Activated T-helper 17 cell treated with anti-CD3 and anti-CD28 coated beads, Interleukin-2, amount 50 U/mL, for 72 hours (primary cell): ENCODE data around the gene NBAS. TPM values are rescaled to one million over a fixed set of nuclear protein-coding genes. Genes with fewer than 3 reads are reported as not detected.

Source experiments
- ATAC-seq: fragments of 150-1000 bp; cut with Tn5 transposase; replicated peaks from 2 replicates; pipeline ENCODE4 v1.10.0; 2021; ENCODE audit warnings: mild to moderate bottlenecking, moderate library complexity
- H3K27ac Mint-ChIP-seq: one replicate; pipeline ENCODE4 v1.8.0; 2022; ENCODE audit warnings: mixed read lengths
- H3K27me3 Mint-ChIP-seq: one replicate; pipeline ENCODE4 v1.8.0; 2022; ENCODE audit warnings: mixed read lengths
- H3K36me3 Mint-ChIP-seq: one replicate; pipeline ENCODE4 v1.8.0; 2022; ENCODE audit warnings: low read depth, mild to moderate bottlenecking, mixed read lengths
- H3K4me1 Mint-ChIP-seq: one replicate; pipeline ENCODE4 v1.8.0; 2022; ENCODE audit warnings: mixed read lengths
- H3K4me3 Mint-ChIP-seq: one replicate; pipeline ENCODE4 v1.8.0; 2022; ENCODE audit warnings: mild to moderate bottlenecking, mixed read lengths
- H3K9me3 Mint-ChIP-seq: one replicate; pipeline ENCODE4 v1.8.0; 2022; ENCODE audit warnings: mixed read lengths
- total RNA-seq, 2 donors: library from RNA; stranded (reverse); gene quantifications; one replicate each; pipeline ENCODE4 v1.2.3, GENCODE V29; 2022

NBAS gene
- total RNA-seq, 2 donors from 2014 or later: 36.3 to 39.5 TPM

GRCh38 chr2:15579641-15580040 is 18.5 kb upstream of the NBAS start:
- Mint-ChIP-seq H3K27me3 (no peaks in the 10 kb centered on the region), H3K9me3 (no peaks in the 10 kb centered on the region), H3K27ac (no peak overlapping the region), H3K4me1 (no peaks in the 10 kb centered on the region), H3K4me3 (no peak overlapping the region), H3K36me3 (no peaks in the 10 kb centered on the region)
- ATAC-seq: no peak

GRCh38 chr2:15577071-15577735 is 16.1 kb upstream of the NBAS start:
- ATAC-seq: peak; percentile 97
- Mint-ChIP-seq H3K36me3 (no peaks in the 10 kb centered on the region), H3K9me3 (no peaks in the 10 kb centered on the region), H3K4me1 (no peaks in the 10 kb centered on the region), H3K27me3 (no peaks in the 10 kb centered on the region), H3K27ac (no peak overlapping the region), H3K4me3 (no peak overlapping the region)

GRCh38 chr2:15571729-15572128 is 10.6 kb upstream of the NBAS start:
- ATAC-seq: no peak
- H3K27me3 Mint-ChIP-seq: peaks cover 6% of the 10 kb centered on the region

GRCh38 chr2:15570104-15570503 is 9.0 kb upstream of the NBAS start:
- Mint-ChIP-seq H3K27me3 (peaks cover 6% of the 10 kb centered on the region), H3K9me3 (no peaks in the 10 kb centered on the region), H3K4me3 (no peak overlapping the region), H3K4me1 (no peaks in the 10 kb centered on the region), H3K36me3 (no peaks in the 10 kb centered on the region), H3K27ac (no peak overlapping the region)
- no peak for ATAC-seq

More at GRCh38 chr2:15571729-15572128, 10.6 kb upstream of the NBAS start:
- Mint-ChIP-seq H3K4me1 (no peaks in the 10 kb centered on the region), H3K27ac (no peak overlapping the region), H3K9me3 (no peaks in the 10 kb centered on the region), H3K36me3 (no peaks in the 10 kb centered on the region), H3K4me3 (no peak overlapping the region)

- ATAC-seq: no peak
- peaks cover 9% of the 10 kb centered on the region for H3K27me3 Mint-ChIP-seq
- H3K9me3 Mint-ChIP-seq: no peaks in the 10 kb centered on the region
- no peaks in the 10 kb centered on the region for H3K36me3 Mint-ChIP-seq
- no peaks in the 10 kb centered on the region for H3K4me1 Mint-ChIP-seq
- no peak overlapping the region for H3K27ac Mint-ChIP-seq
- H3K4me3 Mint-ChIP-seq: no peak overlapping the region
Observed at GRCh38 chr2:15568874-15569273, 7.7 kb upstream of the NBAS start.

- Mint-ChIP-seq H3K27me3 (peaks cover 9% of the 10 kb centered on the region), H3K4me3 (no peak overlapping the region), H3K9me3 (peaks cover 3% of the 10 kb centered on the region), H3K27ac (no peak overlapping the region), H3K36me3 (no peaks in the 10 kb centered on the region), H3K4me1 (peaks cover 9% of the 10 kb centered on the region)
- no peak for ATAC-seq
Observed at GRCh38 chr2:15566912-15567311, 5.8 kb upstream of the NBAS start.

GRCh38 chr2:15565994-15566671 is 5.0 kb upstream of the NBAS start:
- H3K27me3 Mint-ChIP-seq: peaks cover 9% of the 10 kb centered on the region
- H3K4me3 Mint-ChIP-seq: no peak overlapping the region
- no peaks in the 10 kb centered on the region for H3K36me3 Mint-ChIP-seq
- H3K27ac Mint-ChIP-seq: no peak overlapping the region
- peaks cover 3% of the 10 kb centered on the region for H3K9me3 Mint-ChIP-seq
- ATAC-seq: no peak
- H3K4me1 Mint-ChIP-seq: peaks cover 15% of the 10 kb centered on the region

- H3K27ac Mint-ChIP-seq: no peak overlapping the region
- H3K4me1 Mint-ChIP-seq: peaks cover 15% of the 10 kb centered on the region
- peaks cover 3% of the 10 kb centered on the region for H3K9me3 Mint-ChIP-seq
- peaks cover 8% of the 10 kb centered on the region for H3K27me3 Mint-ChIP-seq
- H3K4me3 Mint-ChIP-seq: no peak overlapping the region
- no peaks in the 10 kb centered on the region for H3K36me3 Mint-ChIP-seq
- ATAC-seq: no peak
Observed at GRCh38 chr2:15565392-15565791, 4.3 kb upstream of the NBAS start.

- Mint-ChIP-seq H3K4me3 (peak overlapping the region; percentile 96), H3K36me3 (no peaks in the 10 kb centered on the region), H3K9me3 (peaks cover 3% of the 10 kb centered on the region), H3K27ac (peak overlapping the region; percentile 96), H3K4me1 (peaks cover 23% of the 10 kb centered on the region), H3K27me3 (peaks cover 3% of the 10 kb centered on the region)
- ATAC-seq: no peak
Observed at GRCh38 chr2:15563227-15564100, 2.3 kb upstream of the NBAS start.

GRCh38 chr2:15562354-15563031 is 1.4 kb upstream of the NBAS start:
- Mint-ChIP-seq H3K27me3 (peaks cover 3% of the 10 kb centered on the region), H3K4me1 (peaks cover 29% of the 10 kb centered on the region), H3K36me3 (no peaks in the 10 kb centered on the region), H3K4me3 (peak overlapping the region; percentile 96), H3K9me3 (peaks cover 3% of the 10 kb centered on the region), H3K27ac (peak overlapping the region; percentile 96)
- no peak for ATAC-seq

- ATAC-seq: peak; percentile 57
Observed at GRCh38 chr2:15561574-15562344, 625 bp upstream of the NBAS start.

GRCh38 chr2:15560140-15560987 is 770 bp downstream of the NBAS start:
- peak; percentile 57 for ATAC-seq
- H3K4me1 Mint-ChIP-seq: peaks cover 29% of the 10 kb centered on the region

More at GRCh38 chr2:15561574-15562344, 625 bp upstream of the NBAS start:
- Mint-ChIP-seq H3K9me3 (peaks cover 3% of the 10 kb centered on the region), H3K27me3 (peaks cover 3% of the 10 kb centered on the region), H3K36me3 (no peaks in the 10 kb centered on the region), H3K4me1 (peaks cover 29% of the 10 kb centered on the region), H3K27ac (peak overlapping the region; percentile 96), H3K4me3 (peak overlapping the region; percentile 96)

More at GRCh38 chr2:15560140-15560987, 770 bp downstream of the NBAS start:
- H3K27ac Mint-ChIP-seq: peak overlapping the region; percentile 96
- H3K27me3 Mint-ChIP-seq: peaks cover 3% of the 10 kb centered on the region
- H3K36me3 Mint-ChIP-seq: peaks cover 10% of the 10 kb centered on the region
- H3K4me3 Mint-ChIP-seq: peak overlapping the region; percentile 96
- H3K9me3 Mint-ChIP-seq: peaks cover 3% of the 10 kb centered on the region
